Measurements from ENCODE around the gene NCDN.

- TF ChIP-seq, protein P1, sequence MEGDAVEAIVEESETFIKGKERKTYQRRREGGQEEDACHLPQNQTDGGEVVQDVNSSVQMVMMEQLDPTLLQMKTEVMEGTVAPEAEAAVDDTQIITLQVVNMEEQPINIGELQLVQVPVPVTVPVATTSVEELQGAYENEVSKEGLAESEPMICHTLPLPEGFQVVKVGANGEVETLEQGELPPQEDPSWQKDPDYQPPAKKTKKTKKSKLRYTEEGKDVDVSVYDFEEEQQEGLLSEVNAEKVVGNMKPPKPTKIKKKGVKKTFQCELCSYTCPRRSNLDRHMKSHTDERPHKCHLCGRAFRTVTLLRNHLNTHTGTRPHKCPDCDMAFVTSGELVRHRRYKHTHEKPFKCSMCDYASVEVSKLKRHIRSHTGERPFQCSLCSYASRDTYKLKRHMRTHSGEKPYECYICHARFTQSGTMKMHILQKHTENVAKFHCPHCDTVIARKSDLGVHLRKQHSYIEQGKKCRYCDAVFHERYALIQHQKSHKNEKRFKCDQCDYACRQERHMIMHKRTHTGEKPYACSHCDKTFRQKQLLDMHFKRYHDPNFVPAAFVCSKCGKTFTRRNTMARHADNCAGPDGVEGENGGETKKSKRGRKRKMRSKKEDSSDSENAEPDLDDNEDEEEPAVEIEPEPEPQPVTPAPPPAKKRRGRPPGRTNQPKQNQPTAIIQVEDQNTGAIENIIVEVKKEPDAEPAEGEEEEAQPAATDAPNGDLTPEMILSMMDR (optimal IDR thresholded peaks at IDR 0.05 in 1 of 3, IDR thresholded peaks at IDR 0.05 in 1 of 3, conservative IDR thresholded peaks at IDR 0.05 in 1 of 3; ENCODE audit: extremely low read depth in 1 of 3, insufficient read depth in 2 of 3, low read length in 3 of 3), result no peak
- no peak for TF ChIP-seq EZH2 (IDR thresholded peaks at IDR 0.05; ENCODE audit: low read length)
Measured at GRCh38 chr1:35569936-35570335, 12.3 kb downstream of the NCDN start.

All from keratinocyte (primary cell).